MM.1S (cell line): ENCODE results near the gene SSU72.

ENCODE experiments used
- CTCF ChIP-seq: fragments of 300-600 bp; sonication (generic); IDR thresholded peaks from 2 replicates; pipeline ENCODE4 v1.5.1; 2016; ENCODE audit warnings: antibody characterized with exemption, low read length, mixed read lengths
- EZH2 ChIP-seq: fragments of 300-600 bp; sonication (generic); optimal IDR thresholded peaks from 2 replicates; pipeline ENCODE3; 2017; ENCODE audit warnings: low read depth, mild to moderate bottlenecking, antibody characterized with exemption, low read length, mixed read lengths
- EZH2phosphoT487 ChIP-seq: fragments of 300-600 bp; sonication (generic); IDR thresholded peaks from 2 replicates; pipeline ENCODE4 v1.6.1; 2018; ENCODE audit warnings: antibody characterized with exemption, low read length

- TF ChIP-seq CTCF: no peak
- no peak for TF ChIP-seq EZH2phosphoT487
- TF ChIP-seq EZH2: no peak
Measured at GRCh38 chr1:1550087-1550486, 24.6 kb downstream of the SSU72 start.
